MM.1S (cell line): ENCODE data around the gene ABCF3.

Experiments
- DNase-seq: peaks from one replicate; pipeline ENCODE4 v3.0.0-alpha.2; 2015
- H2AFZ ChIP-seq: fragments of 300-600 bp; sonication (generic); 2 replicates; pipeline ENCODE4 v1.6.0; 2016; ENCODE audit warnings: antibody characterized with exemption, low read length
- H3F3A ChIP-seq: fragments of 300-600 bp; sonication (generic); 2 replicates; pipeline ENCODE4 v1.6.1; 2016; ENCODE audit warnings: mild to moderate bottlenecking, antibody characterized with exemption, low read length, moderate library complexity, mixed read lengths; ENCODE audit not compliant: insufficient read depth
- H3K27ac ChIP-seq: fragments of 300-600 bp; sonication (generic); 2 replicates; pipeline ENCODE4 v1.5.1; 2016; ENCODE audit warnings: mild to moderate bottlenecking, low read length
- H3K27me3 ChIP-seq: fragments of 300-600 bp; sonication (generic); replicated peaks from 2 replicates; pipeline ENCODE4 v1.6.0; 2016; ENCODE audit warnings: low read length; ENCODE audit not compliant: insufficient read depth
- H3K36me3 ChIP-seq: fragments of 300-600 bp; sonication (generic); replicated peaks from 2 replicates; pipeline ENCODE4 v1.6.1; 2016; ENCODE audit warnings: mild to moderate bottlenecking, low read length, mixed read lengths; ENCODE audit not compliant: insufficient read depth
- H3K4me1 ChIP-seq: fragments of 300-600 bp; sonication (generic); 2 replicates; pipeline ENCODE4 v1.6.1; 2016; ENCODE audit warnings: low read length, mixed read lengths
- H3K4me2 ChIP-seq: fragments of 300-600 bp; sonication (generic); 2 replicates; pipeline ENCODE4 v1.6.0; 2016; ENCODE audit warnings: low read depth, low read length
- H3K4me3 ChIP-seq: fragments of 300-600 bp; sonication (generic); 2 replicates; pipeline ENCODE4 v1.5.1; 2016; ENCODE audit warnings: low read length, mixed read lengths
- H3K79me2 ChIP-seq: fragments of 300-600 bp; sonication (generic); 2 replicates; pipeline ENCODE4 v1.6.1; 2016; ENCODE audit warnings: mixed run types, low read length, mixed read lengths
- H3K9ac ChIP-seq: fragments of 300-600 bp; sonication (generic); 2 replicates; pipeline ENCODE4 v1.6.1; 2016; ENCODE audit warnings: low read length, mixed read lengths
- H3K9me2 ChIP-seq: fragments of 300-600 bp; sonication (generic); replicated peaks from 2 replicates; pipeline ENCODE4 v1.6.1; 2016; ENCODE audit warnings: mild to moderate bottlenecking, low read length, mixed read lengths; ENCODE audit not compliant: insufficient read depth
- H3K9me3 ChIP-seq: fragments of 300-600 bp; sonication (generic); replicated peaks from 2 replicates; pipeline ENCODE4 v1.6.1; 2016; ENCODE audit warnings: mild to moderate bottlenecking, low read length, mixed read lengths; ENCODE audit not compliant: insufficient read depth
- H4K20me1 ChIP-seq: fragments of 300-600 bp; sonication (generic); 2 replicates; pipeline ENCODE4 v1.6.1; 2016; ENCODE audit warnings: mild to moderate bottlenecking, low read length, moderate library complexity, mixed read lengths; ENCODE audit not compliant: insufficient read depth
- EZH2 ChIP-seq: fragments of 300-600 bp; sonication (generic); optimal IDR thresholded peaks from 2 replicates; pipeline ENCODE3; 2017; ENCODE audit warnings: low read depth, mild to moderate bottlenecking, antibody characterized with exemption, low read length, mixed read lengths
- EZH2phosphoT487 ChIP-seq: fragments of 300-600 bp; sonication (generic); IDR thresholded peaks from 2 replicates; pipeline ENCODE4 v1.6.1; 2018; ENCODE audit warnings: antibody characterized with exemption, low read length
- TF ChIP-seq, protein P1 (sequence below): fragments of 300-600 bp; sonication (generic); IDR thresholded peaks from 2 replicates; pipeline ENCODE4 v1.5.1; 2016; ENCODE audit warnings: antibody characterized with exemption, low read length, mixed read lengths

ABCF3 gene

DNA sequence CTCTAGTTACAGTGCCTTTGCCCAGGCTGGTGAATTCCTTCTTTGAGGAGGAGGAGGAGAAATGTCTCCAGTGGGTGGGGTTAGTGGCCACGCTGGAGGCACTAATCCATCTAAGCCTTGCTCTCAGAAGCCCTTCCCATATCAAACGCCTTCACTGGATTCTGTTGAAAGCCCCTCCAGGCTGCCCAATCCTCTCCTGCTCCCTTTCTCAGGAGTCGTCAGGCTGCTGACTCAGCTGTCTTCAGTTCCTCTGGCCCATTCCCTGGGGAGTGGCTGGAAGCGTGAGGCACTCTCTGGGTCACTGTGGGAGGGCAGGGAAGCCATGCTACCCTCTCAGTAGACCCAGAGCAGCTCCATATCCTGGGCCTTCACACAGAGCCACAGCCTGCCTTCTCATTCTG is 8.7 kb upstream of the ABCF3 start:
- no peaks in the 10 kb centered on the region for H4K20me1 ChIP-seq
- no peak for DNase-seq
- no peaks in the 10 kb centered on the region for H3K27me3 ChIP-seq
- H2AFZ ChIP-seq, result no peak overlapping the region
- no peaks in the 10 kb centered on the region; the same call in 1 of the 2 replicates for H3K36me3 ChIP-seq
- peaks cover 40% of the 10 kb centered on the region for H3K79me2 ChIP-seq
- H3K9me3 ChIP-seq, result no peaks in the 10 kb centered on the region
- no peaks in the 10 kb centered on the region for H3K9me2 ChIP-seq
- H3K4me3 ChIP-seq, result no peak overlapping the region
- H3K9ac ChIP-seq, result no peak overlapping the region
- TF ChIP-seq EZH2phosphoT487 (no peak), EZH2 (no peak)
- TF ChIP-seq, protein P1, sequence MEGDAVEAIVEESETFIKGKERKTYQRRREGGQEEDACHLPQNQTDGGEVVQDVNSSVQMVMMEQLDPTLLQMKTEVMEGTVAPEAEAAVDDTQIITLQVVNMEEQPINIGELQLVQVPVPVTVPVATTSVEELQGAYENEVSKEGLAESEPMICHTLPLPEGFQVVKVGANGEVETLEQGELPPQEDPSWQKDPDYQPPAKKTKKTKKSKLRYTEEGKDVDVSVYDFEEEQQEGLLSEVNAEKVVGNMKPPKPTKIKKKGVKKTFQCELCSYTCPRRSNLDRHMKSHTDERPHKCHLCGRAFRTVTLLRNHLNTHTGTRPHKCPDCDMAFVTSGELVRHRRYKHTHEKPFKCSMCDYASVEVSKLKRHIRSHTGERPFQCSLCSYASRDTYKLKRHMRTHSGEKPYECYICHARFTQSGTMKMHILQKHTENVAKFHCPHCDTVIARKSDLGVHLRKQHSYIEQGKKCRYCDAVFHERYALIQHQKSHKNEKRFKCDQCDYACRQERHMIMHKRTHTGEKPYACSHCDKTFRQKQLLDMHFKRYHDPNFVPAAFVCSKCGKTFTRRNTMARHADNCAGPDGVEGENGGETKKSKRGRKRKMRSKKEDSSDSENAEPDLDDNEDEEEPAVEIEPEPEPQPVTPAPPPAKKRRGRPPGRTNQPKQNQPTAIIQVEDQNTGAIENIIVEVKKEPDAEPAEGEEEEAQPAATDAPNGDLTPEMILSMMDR, result no peak
- H3K4me1 ChIP-seq, result peaks cover 16% of the 10 kb centered on the region; the same call in 1 of the 2 replicates
- H3F3A ChIP-seq, result 0 out of 2 replicates have a peak, but pooled peaks cover 6% of the 10 kb centered on the region
- H3K27ac ChIP-seq, result no peak overlapping the region
- no peak overlapping the region for H3K4me2 ChIP-seq

DNA sequence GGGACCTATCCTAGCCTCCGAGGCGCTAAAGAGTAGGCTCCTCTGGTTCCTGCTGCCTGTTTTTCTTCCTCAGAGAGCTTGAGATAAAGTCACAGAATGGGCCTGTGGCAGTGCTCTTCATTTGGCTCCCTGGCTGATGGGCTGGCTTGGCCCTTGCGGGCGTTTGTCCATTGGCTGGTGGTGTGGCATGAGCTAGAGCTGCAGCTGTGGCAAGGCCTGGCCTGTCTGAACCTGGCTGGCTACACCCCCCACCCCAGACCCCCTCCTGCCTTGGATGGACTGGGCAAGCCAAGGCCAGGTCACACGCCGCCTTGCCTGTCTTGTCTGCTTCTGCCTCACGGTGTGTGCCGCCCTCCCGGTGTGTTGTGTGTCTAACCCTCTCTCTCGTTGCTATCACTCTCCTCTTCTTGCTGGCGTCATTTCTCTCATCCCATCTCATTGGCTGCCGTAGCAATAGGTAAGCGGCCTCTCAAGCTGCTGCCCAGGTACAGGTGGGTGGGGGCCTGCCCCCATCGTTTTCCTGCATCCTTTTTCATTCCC is 8.2 kb upstream of the ABCF3 start:
- H3K79me2 ChIP-seq, result peaks cover 40% of the 10 kb centered on the region
- no peaks in the 10 kb centered on the region for H3K9me3 ChIP-seq
- 0 out of 2 replicates have a peak, but pooled peaks cover 6% of the 10 kb centered on the region for H3F3A ChIP-seq
- no peak overlapping the region for H3K9ac ChIP-seq
- no peaks in the 10 kb centered on the region for H3K27me3 ChIP-seq
- no peaks in the 10 kb centered on the region for H3K9me2 ChIP-seq
- H3K4me2 ChIP-seq, result no peak overlapping the region
- H3K27ac ChIP-seq, result no peak overlapping the region
- no peak overlapping the region for H2AFZ ChIP-seq
- H3K4me3 ChIP-seq, result no peak overlapping the region
- no peak for DNase-seq
- H4K20me1 ChIP-seq, result no peaks in the 10 kb centered on the region
- peaks cover 16% of the 10 kb centered on the region; the same call in 1 of the 2 replicates for H3K4me1 ChIP-seq
- TF ChIP-seq, protein P1, result no peak
- TF ChIP-seq EZH2phosphoT487 (no peak), EZH2 (no peak)
- no peaks in the 10 kb centered on the region; the same call in 1 of the 2 replicates for H3K36me3 ChIP-seq

DNA sequence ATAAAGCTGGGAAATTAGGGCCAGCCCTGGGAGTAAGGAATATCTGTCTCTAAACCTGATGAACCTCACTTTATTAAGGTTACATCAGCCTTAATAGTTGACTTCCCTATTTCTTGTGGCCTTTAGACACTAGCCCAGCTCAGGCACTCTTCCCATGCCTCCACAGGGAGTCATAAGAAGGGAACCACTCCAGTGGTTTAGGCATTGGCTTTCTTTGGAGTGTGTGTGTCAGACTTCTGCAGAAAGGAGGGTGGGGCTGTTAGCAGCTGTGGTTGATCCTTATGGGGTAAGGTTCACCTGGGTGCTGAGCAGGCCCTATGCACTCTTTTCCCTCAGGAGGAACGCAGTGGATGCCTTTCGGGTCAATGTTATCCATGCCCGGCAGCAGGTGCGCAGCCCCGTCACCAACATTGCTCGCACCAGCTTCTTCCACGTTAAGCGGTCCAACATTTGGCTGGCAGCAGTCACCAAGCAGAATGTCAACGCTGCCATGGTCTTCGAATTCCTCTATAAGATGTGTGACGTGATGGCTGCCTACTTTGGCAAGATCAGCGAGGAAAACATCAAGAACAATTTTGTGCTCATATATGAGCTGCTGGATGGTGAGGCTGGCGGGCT is 7.4 kb upstream of the ABCF3 start:
- Histone ChIP-seq H3F3A (0 out of 2 replicates have a peak, but pooled peaks cover 5% of the 10 kb centered on the region), H3K36me3 (no peaks in the 10 kb centered on the region; the same call in 1 of the 2 replicates)

More for the DNA sequence above, 7.4 kb upstream of the ABCF3 start:
- Histone ChIP-seq H3K4me1 (peaks cover 16% of the 10 kb centered on the region; the same call in 1 of the 2 replicates), H3K27me3 (no peaks in the 10 kb centered on the region), H3K4me3 (no peak overlapping the region), H4K20me1 (no peaks in the 10 kb centered on the region), H3K4me2 (no peak overlapping the region), H3K79me2 (peaks cover 40% of the 10 kb centered on the region), H3K9ac (no peak overlapping the region), H3K9me2 (no peaks in the 10 kb centered on the region), H3K27ac (no peak overlapping the region), H2AFZ (no peak overlapping the region), H3K9me3 (no peaks in the 10 kb centered on the region)
- no peak for DNase-seq
- TF ChIP-seq, protein P1, result no peak
- TF ChIP-seq EZH2phosphoT487 (no peak), EZH2 (no peak)
